ENCODE data around the gene CYP2A6. TPM values are rescaled to one million over a fixed set of nuclear protein-coding genes. Genes with fewer than 3 reads are reported as not detected.

Gene CYP2A6
- polyA plus RNA-seq, 1 experiment = not detected

GRCh38 chr19:40797166-40797962 lies 52.9 kb downstream of the CYP2A6 start:
- CTCF ChIA-PET = interaction anchor here (1.0 to 1.4 kb wide), 3 partner anchors 10 to 106 kb away, joined by 3 to 20 read pairs (median 8); partner anchors contain the start of gene RAB4B
- Histone ChIP-seq H3K27me3 (ENCODE audit: control insufficient read depth, insufficient read depth, low read length) (no peaks in the 10 kb centered on the region), H3K4me3 (ENCODE audit: low read depth, low read length) (no peak overlapping the region), H3K27ac (ENCODE audit: low read depth, low read length) (no peak overlapping the region), H3K9me3 (ENCODE audit: control insufficient read depth, insufficient read depth, low read length) (no peaks in the 10 kb centered on the region; the same call in 1 of the 2 replicates)
- POLR2A ChIA-PET = interaction anchor here (0.7 to 2.6 kb wide), 3 partner anchors 19 to 407 kb away, joined by 3 to 20 read pairs (median 5); partner anchors contain the start of gene RAB4B
- no peak for DNase-seq (ENCODE audit: low read depth, low spot score)
- TF ChIP-seq, protein P1, sequence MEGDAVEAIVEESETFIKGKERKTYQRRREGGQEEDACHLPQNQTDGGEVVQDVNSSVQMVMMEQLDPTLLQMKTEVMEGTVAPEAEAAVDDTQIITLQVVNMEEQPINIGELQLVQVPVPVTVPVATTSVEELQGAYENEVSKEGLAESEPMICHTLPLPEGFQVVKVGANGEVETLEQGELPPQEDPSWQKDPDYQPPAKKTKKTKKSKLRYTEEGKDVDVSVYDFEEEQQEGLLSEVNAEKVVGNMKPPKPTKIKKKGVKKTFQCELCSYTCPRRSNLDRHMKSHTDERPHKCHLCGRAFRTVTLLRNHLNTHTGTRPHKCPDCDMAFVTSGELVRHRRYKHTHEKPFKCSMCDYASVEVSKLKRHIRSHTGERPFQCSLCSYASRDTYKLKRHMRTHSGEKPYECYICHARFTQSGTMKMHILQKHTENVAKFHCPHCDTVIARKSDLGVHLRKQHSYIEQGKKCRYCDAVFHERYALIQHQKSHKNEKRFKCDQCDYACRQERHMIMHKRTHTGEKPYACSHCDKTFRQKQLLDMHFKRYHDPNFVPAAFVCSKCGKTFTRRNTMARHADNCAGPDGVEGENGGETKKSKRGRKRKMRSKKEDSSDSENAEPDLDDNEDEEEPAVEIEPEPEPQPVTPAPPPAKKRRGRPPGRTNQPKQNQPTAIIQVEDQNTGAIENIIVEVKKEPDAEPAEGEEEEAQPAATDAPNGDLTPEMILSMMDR (IDR thresholded peaks at IDR 0.05; ENCODE audit: low read depth, low read length) = no peak

Other genes starting within 250 kb of the CYP2A6 start
- gene LTBP4, start 249.1 kb downstream of the CYP2A6 start, polyA plus RNA-seq (2011; rRNA removed) = 41.3 and 70.3 TPM in 2 replicates
- gene NUMBL, start 159.8 kb downstream of the CYP2A6 start, polyA plus RNA-seq (2011; rRNA removed) = 29.4 and 30.9 TPM in 2 replicates
- 16.0 and 20.2 TPM in 2 replicates for gene COQ8B, start 133.6 kb downstream of the CYP2A6 start, polyA plus RNA-seq (2011; rRNA removed)
- 8.9 and 11.6 TPM in 2 replicates for gene ITPKC, start 133.3 kb downstream of the CYP2A6 start, polyA plus RNA-seq (2011; rRNA removed)
- gene ACTMAP, start 100.0 kb downstream of the CYP2A6 start, polyA plus RNA-seq (2011; rRNA removed) = 2.9 and 4.5 TPM in 2 replicates
- 126 and 133 TPM in 2 replicates for gene SNRPA, start 99.2 kb downstream of the CYP2A6 start, polyA plus RNA-seq (2011; rRNA removed)
- gene MIA, start 74.9 kb downstream of the CYP2A6 start, polyA plus RNA-seq (2011; rRNA removed) = not detected in 2 replicates
- gene RAB4B, start 72.2 kb downstream of the CYP2A6 start, polyA plus RNA-seq (2011; rRNA removed) = 14.0 and 16.2 TPM in 2 replicates
- 28.2 and 40.6 TPM in 2 replicates for gene EGLN2, start 51.3 kb downstream of the CYP2A6 start, polyA plus RNA-seq (2011; rRNA removed)
- not detected in 2 replicates for gene CYP2A7, start 31.8 kb upstream of the CYP2A6 start, polyA plus RNA-seq (2011; rRNA removed)
- not detected in 2 replicates for gene CYP2B6, start 140.8 kb upstream of the CYP2A6 start, polyA plus RNA-seq (2011; rRNA removed)
- not detected in 2 replicates for gene CYP2A13, start 238.0 kb upstream of the CYP2A6 start, polyA plus RNA-seq (2011; rRNA removed)

All from AG04450 (cell line).